H1 (cell line): Measurements from ENCODE around the gene C20orf202. TPM values are rescaled to one million over a fixed set of nuclear protein-coding genes. Genes with fewer than 3 reads are reported as not detected.

Experiments used
- polyA plus RNA-seq, 7 experiments: library from polyadenylated mRNA; depleted of rRNA in 3 of 7; stranded (reverse) in 5 of 7; unstranded in 2 of 7; fragments of >200 nt in 5 of 7; fragments of 200-250 nt in 2 of 7; gene quantifications; 1 replicate in 5 of 7; 2 replicates in 1 of 7; 4 replicates in 1 of 7; pipeline versions ENCODE4 v1.2.1 to v1.2.3, GENCODE V29; 2011 to 2013; ENCODE audit warnings: missing spikeins in 2 of 7, mixed read lengths in 2 of 7
- total RNA-seq: library from RNA; stranded (reverse); fragmentation: NEBNext Ultra II Directional; extraction: Animal tissue kit (Norgen Biotek cat#: 25700); gene quantifications from 2 replicates; pipeline ENCODE4 v1.2.1, GENCODE V29; 2021
- TF ChIP-seq, protein P1 (sequence below): IDR thresholded peaks from 2 replicates; pipeline ENCODE4 v1.6.1; 2012; ENCODE audit warnings: low read length, inconsistent platforms

Gene C20orf202
- total and polyA plus RNA-seq, 2 of the 8 experiments (the other 6 are each of a cell fraction or from before 2014, with no cell fraction given), result 0.12 TPM; not detected in 1

DNA sequence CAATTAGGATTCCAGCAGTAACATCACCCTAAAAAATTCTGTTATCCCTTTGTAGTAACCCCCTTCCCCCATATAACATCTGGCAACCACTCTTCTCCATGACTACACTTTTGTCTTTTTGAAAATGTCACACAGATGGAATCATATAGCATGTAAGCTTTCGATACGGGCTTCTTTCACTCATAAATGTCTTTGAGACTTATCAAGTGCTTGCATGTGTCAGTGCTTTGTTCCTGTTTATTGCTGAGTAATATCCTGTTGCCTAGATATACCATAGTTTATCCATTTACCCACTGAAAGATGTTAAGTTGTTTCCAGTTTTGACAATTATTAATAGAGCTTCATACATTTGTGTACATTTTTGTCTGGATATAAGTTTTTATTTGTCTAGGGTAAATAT is 52.4 kb downstream of the C20orf202 start (continued):
- TF ChIP-seq, protein P1, sequence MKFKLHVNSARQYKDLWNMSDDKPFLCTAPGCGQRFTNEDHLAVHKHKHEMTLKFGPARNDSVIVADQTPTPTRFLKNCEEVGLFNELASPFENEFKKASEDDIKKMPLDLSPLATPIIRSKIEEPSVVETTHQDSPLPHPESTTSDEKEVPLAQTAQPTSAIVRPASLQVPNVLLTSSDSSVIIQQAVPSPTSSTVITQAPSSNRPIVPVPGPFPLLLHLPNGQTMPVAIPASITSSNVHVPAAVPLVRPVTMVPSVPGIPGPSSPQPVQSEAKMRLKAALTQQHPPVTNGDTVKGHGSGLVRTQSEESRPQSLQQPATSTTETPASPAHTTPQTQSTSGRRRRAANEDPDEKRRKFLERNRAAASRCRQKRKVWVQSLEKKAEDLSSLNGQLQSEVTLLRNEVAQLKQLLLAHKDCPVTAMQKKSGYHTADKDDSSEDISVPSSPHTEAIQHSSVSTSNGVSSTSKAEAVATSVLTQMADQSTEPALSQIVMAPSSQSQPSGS, result no peak

Other genes starting within 250 kb of the C20orf202 start
- gene RSPO4, start 201.1 kb upstream of the C20orf202 start, total RNA-seq, result 5.1 and 6.4 TPM in 2 replicates
- 3.4 and 5.9 TPM in 2 replicates for gene RSPO4, start 201.1 kb upstream of the C20orf202 start, polyA plus RNA-seq (2011; rRNA removed)
- gene PSMF1, start 84.9 kb upstream of the C20orf202 start, total RNA-seq, result 106 and 118 TPM in 2 replicates
- 159 and 326 TPM in 2 replicates for gene PSMF1, start 84.9 kb upstream of the C20orf202 start, polyA plus RNA-seq (2011; rRNA removed)
- gene TMEM74B, start 18.5 kb upstream of the C20orf202 start, total RNA-seq, result 2.8 and 4.0 TPM in 2 replicates
- gene TMEM74B, start 18.5 kb upstream of the C20orf202 start, polyA plus RNA-seq (2011; rRNA removed), result 6.4 and 7.8 TPM in 2 replicates
- gene RAD21L1, start 22.6 kb downstream of the C20orf202 start, total RNA-seq, result 0.26 and 0.48 TPM in 2 replicates
- gene RAD21L1, start 22.6 kb downstream of the C20orf202 start, polyA plus RNA-seq (2011; rRNA removed), result 0.06 TPM in 1 of 2 replicates, not detected in the other
- gene SNPH, start 62.8 kb downstream of the C20orf202 start, total RNA-seq, result 4.0 and 4.9 TPM in 2 replicates
- 0.98 and 1.5 TPM in 2 replicates for gene SNPH, start 62.8 kb downstream of the C20orf202 start, polyA plus RNA-seq (2011; rRNA removed)
- 3.6 and 4.2 TPM in 2 replicates for gene SDCBP2, start 125.7 kb downstream of the C20orf202 start, total RNA-seq
- gene SDCBP2, start 125.7 kb downstream of the C20orf202 start, polyA plus RNA-seq (2011; rRNA removed), result 5.9 and 6.7 TPM in 2 replicates
- 243 and 250 TPM in 2 replicates for gene FKBP1A, start 189.6 kb downstream of the C20orf202 start, total RNA-seq
- 583 and 685 TPM in 2 replicates for gene FKBP1A, start 189.6 kb downstream of the C20orf202 start, polyA plus RNA-seq (2011; rRNA removed)